Cardiac fibroblast (primary cell): ENCODE results near the gene USP31.

Source experiments
- DNase-seq, 2 donors: peaks; one replicate each; pipeline versions ENCODE4 v3.0.0 to v3.0.0-alpha.2; 2010; ENCODE audit warnings: low read depth in 2 of 2
- H3K4me3 ChIP-seq, 2 donors: replicated peaks in 1 of 2; 1 replicate in 1 of 2; 2 replicates in 1 of 2; pipeline ENCODE4 v1.5.1; 2011; ENCODE audit warnings: low read depth in 2 of 2, low read length in 2 of 2, mild to moderate bottlenecking in 2 of 2, moderate library complexity in 1 of 2
- TF ChIP-seq, protein P1 (sequence below): IDR thresholded peaks from one replicate; pipeline ENCODE4 v1.5.1; 2011; ENCODE audit warnings: low read depth, mild to moderate bottlenecking, low read length, inconsistent platforms

Gene USP31

DNA sequence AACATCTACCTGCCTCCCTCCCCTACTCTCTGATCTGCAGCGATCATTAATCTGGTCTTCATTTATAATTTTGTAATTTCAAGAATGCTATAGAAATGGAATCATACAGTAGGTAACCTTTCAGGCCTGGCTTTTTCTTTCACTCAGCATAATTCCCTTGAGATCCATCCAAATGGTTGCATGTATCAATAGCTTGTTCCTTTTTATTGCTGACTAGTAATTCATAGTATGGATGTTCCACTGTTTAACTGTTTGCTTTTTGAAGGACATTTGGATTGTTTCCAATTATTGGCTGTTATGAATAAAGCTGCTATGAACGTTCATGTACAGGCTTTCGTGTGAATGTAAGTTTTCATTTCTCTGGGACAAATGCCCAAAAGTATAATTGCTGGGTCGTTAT is 125.2 kb downstream of the USP31 start:
- TF ChIP-seq, protein P1, sequence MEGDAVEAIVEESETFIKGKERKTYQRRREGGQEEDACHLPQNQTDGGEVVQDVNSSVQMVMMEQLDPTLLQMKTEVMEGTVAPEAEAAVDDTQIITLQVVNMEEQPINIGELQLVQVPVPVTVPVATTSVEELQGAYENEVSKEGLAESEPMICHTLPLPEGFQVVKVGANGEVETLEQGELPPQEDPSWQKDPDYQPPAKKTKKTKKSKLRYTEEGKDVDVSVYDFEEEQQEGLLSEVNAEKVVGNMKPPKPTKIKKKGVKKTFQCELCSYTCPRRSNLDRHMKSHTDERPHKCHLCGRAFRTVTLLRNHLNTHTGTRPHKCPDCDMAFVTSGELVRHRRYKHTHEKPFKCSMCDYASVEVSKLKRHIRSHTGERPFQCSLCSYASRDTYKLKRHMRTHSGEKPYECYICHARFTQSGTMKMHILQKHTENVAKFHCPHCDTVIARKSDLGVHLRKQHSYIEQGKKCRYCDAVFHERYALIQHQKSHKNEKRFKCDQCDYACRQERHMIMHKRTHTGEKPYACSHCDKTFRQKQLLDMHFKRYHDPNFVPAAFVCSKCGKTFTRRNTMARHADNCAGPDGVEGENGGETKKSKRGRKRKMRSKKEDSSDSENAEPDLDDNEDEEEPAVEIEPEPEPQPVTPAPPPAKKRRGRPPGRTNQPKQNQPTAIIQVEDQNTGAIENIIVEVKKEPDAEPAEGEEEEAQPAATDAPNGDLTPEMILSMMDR: no peak
- DNase-seq: no peak
- no peak overlapping the region for H3K4me3 ChIP-seq

DNA sequence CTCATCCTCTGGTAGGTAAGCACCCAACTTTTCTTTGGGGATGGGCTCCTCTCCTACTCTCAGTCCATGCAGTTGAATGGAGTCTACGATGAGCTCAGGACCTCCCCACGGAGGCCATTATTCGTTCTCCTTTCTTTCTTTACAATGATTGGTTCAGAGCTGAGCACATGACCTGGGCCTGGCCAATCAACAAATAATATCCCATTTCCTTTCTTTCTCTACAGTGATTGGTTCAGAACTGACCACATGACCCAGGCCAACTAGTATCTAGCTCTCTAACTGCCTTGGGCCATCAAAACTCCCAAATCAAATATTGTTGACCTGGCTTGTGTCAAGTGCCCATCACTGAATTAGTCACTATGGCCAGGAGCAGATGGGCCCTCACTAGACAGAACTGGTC is 129.2 kb downstream of the USP31 start:
- H3K4me3 ChIP-seq: no peak overlapping the region
- TF ChIP-seq, protein P1: no peak
- no peak for DNase-seq

DNA sequence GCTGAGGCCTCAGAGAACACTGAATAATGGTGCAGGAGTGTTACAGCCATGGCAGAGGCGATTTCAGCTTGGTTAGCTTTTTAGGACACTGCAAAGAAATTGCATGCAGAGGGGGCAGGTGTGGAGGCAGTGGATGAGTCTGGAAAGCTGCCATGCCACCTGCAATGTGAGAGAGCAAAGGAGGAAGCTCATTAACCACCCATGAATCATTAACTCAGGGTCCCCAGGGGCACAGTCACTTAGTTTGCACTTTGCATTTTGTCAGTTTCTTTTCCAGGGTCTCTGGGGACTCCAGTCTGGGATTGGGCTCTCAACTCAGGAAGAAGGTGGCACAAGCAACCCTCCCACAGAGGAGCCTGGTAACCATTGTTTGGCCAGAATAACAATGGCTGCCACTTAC is 132.9 kb downstream of the USP31 start:
- H3K4me3 ChIP-seq: no peak overlapping the region
- TF ChIP-seq, protein P1: no peak
- no peak for DNase-seq

DNA sequence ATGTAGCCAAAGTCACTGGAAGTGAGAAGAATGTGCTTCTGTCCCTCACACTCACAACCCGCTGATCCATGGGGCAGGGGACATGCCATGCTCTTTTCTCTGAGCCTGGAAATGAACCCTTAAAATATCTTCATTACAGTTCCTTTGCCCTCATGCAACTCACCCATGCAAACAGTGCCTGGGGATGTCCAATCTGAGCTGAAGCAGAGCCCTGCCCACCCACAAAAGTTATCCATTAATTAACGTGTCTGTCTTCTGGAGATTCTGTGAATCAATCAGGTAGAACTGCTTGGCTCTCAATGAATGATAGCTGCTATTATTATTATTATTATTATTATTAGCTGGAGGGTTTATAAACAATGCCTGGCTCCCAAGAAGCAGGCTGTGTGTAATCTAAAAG is 133.7 kb downstream of the USP31 start:
- TF ChIP-seq, protein P1: no peak
- DNase-seq: no peak
- no peak overlapping the region for H3K4me3 ChIP-seq

DNA sequence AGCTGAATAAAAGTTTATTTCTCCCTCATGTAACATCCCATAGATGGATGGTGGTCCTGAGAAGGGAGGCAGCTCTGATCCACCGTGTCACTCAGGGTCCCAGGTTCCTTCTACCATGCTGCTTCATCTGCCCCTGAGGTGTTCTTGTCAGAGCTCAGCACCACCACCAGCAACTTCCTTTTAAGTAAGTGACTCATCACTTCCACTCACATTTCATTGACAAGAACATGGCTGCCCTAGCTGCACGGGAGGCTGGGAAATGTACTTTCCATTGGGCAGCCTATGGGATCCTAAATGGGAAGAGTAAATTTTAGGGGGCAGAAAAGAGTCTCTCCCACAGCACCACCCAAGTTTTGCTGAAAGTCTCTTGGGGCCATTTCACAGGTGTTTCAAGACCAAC is 134.7 kb downstream of the USP31 start:
- TF ChIP-seq, protein P1: no peak
- DNase-seq: no peak
- no peak overlapping the region for H3K4me3 ChIP-seq
